Glutamatergic neuron (in vitro differentiated cells): ENCODE measurements around the gene ARL6IP6. TPM values are rescaled to one million over a fixed set of nuclear protein-coding genes. Genes with fewer than 3 reads are reported as not detected.

Experiments
- DNase-seq: peaks from one replicate; pipeline ENCODE4 v3.0.0; 2022
- H3K27ac Mint-ChIP-seq: one replicate; pipeline ENCODE4 v1.8.0; 2020; ENCODE audit warnings: mild to moderate bottlenecking, mixed read lengths, inconsistent platforms; ENCODE audit not compliant: unreplicated experiment
- H3K27me3 Mint-ChIP-seq: one replicate; pipeline ENCODE4 v1.8.0; 2020; ENCODE audit warnings: mild to moderate bottlenecking, moderate library complexity, mixed read lengths, inconsistent platforms; ENCODE audit not compliant: unreplicated experiment
- H3K36me3 Mint-ChIP-seq: one replicate; pipeline ENCODE4 v1.8.0; 2020; ENCODE audit warnings: mild to moderate bottlenecking, mixed read lengths, inconsistent platforms; ENCODE audit not compliant: unreplicated experiment
- H3K4me1 Mint-ChIP-seq: one replicate; pipeline ENCODE4 v1.8.0; 2020; ENCODE audit warnings: mild to moderate bottlenecking, low read depth, mixed read lengths, inconsistent platforms; ENCODE audit not compliant: unreplicated experiment
- H3K4me3 Mint-ChIP-seq: one replicate; pipeline ENCODE4 v1.8.0; 2020; ENCODE audit warnings: mild to moderate bottlenecking, mixed read lengths, inconsistent platforms; ENCODE audit not compliant: unreplicated experiment
- H3K9me3 Mint-ChIP-seq: one replicate; pipeline ENCODE4 v1.8.0; 2020; ENCODE audit warnings: mild to moderate bottlenecking, moderate library complexity, mixed read lengths, inconsistent platforms; ENCODE audit not compliant: unreplicated experiment
- total RNA-seq: library from RNA; stranded (reverse); fragmentation: NEBNext Ultra II Directional; extraction: Animal tissue kit (Norgen Biotek cat#: 25700); gene quantifications from one replicate; pipeline ENCODE4 v1.2.1, GENCODE V29; 2021; ENCODE audit not compliant: unreplicated experiment
- TF ChIP-seq, protein P1 (sequence below): fragments of 200-600 bp; sonication (generic); IDR thresholded peaks from one replicate; pipeline ENCODE4 v1.5.0; 2021; ENCODE audit not compliant: partially characterized antibody, unreplicated experiment

Gene ARL6IP6
- total RNA-seq, 1 donor from 2014 or later = 26.4 TPM

DNA sequence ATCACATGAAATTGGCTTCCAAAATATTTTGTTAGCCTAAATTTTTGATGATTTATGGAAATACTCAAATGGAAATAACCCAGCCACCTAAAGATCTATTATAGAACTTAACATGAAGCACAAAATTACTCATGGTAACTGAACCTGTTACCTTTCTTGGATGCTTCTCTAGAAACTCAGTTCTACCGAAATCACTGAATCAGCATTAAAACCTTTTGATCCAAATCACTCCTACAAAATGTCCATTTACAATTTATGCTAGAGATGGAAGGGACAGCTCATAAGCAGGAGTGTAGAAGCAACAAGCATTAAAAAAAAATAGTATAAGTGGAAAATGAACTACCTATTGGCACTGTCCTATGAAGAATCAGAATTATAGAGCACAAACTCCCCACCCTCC, 3.3 kb upstream of the ARL6IP6 start:
- H3K4me3 Mint-ChIP-seq = peak overlapping the region; percentile 31
- H3K9me3 Mint-ChIP-seq = peaks cover 10% of the 10 kb centered on the region
- peaks cover 13% of the 10 kb centered on the region for H3K27me3 Mint-ChIP-seq
- no peak for DNase-seq
- H3K4me1 Mint-ChIP-seq = peaks cover 13% of the 10 kb centered on the region
- H3K36me3 Mint-ChIP-seq = peaks cover 7% of the 10 kb centered on the region
- TF ChIP-seq, protein P1, sequence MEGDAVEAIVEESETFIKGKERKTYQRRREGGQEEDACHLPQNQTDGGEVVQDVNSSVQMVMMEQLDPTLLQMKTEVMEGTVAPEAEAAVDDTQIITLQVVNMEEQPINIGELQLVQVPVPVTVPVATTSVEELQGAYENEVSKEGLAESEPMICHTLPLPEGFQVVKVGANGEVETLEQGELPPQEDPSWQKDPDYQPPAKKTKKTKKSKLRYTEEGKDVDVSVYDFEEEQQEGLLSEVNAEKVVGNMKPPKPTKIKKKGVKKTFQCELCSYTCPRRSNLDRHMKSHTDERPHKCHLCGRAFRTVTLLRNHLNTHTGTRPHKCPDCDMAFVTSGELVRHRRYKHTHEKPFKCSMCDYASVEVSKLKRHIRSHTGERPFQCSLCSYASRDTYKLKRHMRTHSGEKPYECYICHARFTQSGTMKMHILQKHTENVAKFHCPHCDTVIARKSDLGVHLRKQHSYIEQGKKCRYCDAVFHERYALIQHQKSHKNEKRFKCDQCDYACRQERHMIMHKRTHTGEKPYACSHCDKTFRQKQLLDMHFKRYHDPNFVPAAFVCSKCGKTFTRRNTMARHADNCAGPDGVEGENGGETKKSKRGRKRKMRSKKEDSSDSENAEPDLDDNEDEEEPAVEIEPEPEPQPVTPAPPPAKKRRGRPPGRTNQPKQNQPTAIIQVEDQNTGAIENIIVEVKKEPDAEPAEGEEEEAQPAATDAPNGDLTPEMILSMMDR = no peak
- no peak overlapping the region for H3K27ac Mint-ChIP-seq

DNA sequence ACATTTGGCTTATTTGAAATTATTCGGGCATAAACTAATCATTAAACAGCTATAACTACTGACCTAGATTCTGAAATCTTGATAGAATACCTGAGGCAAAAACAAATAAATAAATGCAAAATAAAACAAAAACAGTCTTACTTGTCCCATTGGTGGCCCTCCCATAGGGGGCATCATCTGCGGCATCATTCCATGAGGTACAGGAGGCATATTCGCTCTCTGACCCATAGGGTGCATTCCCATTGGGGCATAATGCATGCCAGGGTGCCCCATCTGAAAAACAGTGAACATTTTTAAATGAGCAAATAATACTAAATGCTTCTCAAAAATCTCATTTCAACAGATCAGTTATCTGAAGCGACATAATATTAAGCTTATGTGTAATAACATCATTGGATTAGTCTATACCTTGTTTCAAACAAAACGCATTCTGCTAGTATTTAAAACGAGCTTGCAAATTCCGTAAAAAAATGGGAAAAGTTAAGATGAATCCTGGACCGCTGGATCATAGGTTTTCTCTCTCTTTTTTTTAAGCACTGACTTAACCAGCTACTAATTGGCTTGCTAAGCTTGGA, 2.5 kb upstream of the ARL6IP6 start:
- Mint-ChIP-seq H3K9me3 (peaks cover 10% of the 10 kb centered on the region), H3K4me3 (peak overlapping the region; percentile 100), H3K4me1 (peaks cover 13% of the 10 kb centered on the region), H3K27ac (peak overlapping the region; percentile 99), H3K27me3 (peaks cover 13% of the 10 kb centered on the region), H3K36me3 (peaks cover 7% of the 10 kb centered on the region)
- DNase-seq = peak; percentile 56
- TF ChIP-seq, protein P1 = peak; percentile 77

DNA sequence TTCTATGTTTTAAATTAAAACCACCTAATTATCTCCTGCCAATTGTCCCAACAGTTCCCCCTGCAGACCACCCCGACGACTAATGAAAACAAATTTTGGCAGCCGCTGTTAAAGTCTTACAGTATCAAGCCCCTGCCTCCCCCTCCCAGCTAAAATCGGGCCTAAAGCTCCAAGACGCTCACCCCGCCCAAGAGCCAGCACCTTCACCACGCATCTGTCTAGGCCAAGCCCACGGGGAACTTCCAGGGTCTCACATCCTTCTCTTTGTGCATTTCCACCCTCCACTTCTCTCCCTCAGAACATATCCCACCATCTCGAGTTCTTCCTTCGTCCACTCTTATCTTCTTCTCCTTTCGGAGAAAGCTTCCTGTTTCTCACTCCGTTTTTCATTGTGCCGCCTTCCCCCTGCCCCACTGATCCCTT, 1.6 kb upstream of the ARL6IP6 start:
- peaks cover 10% of the 10 kb centered on the region for H3K9me3 Mint-ChIP-seq
- peak overlapping the region; percentile 100 for H3K4me3 Mint-ChIP-seq
- peak overlapping the region; percentile 99 for H3K27ac Mint-ChIP-seq
- peaks cover 13% of the 10 kb centered on the region for H3K27me3 Mint-ChIP-seq
- DNase-seq = peak; percentile 46
- H3K36me3 Mint-ChIP-seq = peaks cover 7% of the 10 kb centered on the region
- H3K4me1 Mint-ChIP-seq = peaks cover 13% of the 10 kb centered on the region
- TF ChIP-seq, protein P1 = no peak

DNA sequence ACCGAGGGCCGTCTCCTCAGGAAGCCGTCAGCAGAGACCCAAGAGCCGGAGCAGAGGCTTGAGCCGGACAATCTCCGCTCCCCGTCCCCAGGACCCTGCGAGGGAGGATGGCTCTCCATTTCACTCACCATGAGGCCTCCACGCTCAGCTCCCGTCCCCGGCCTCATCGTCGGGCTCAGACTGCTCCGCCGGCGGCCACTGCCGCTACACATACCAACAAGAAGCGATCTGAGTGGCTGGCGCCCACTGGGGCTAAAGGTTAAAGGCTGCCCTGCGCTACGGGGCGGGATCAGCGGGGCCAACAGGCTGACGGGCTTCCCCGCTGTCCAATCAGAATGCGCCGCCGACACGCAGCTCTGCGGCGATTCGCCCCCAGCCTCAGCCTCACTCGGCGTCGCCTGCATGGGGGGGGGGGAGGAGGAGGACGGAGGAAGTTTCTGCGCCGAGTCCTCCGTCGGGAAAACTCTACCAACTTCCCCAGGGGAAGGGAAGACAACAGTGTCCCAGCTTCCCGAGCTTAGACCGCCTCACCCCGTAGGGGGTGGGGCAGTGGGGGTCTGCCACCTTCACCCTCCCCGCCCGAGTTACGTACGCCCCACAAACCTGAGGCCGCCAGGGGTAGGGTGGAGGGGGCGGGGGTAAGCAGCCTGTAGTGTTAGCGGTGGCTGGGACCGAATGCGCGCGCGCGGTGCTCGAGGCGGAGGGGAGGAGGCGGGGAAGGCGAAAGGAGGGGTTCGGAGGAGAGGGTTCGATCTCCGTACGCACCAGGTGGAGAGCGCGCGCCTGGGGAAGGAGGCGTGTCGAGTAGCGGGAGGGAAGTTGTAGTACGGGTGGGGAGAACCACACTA, 968 bp upstream of the ARL6IP6 start, which contains the start of gene PRPF40A:
Gene PRPF40A, minus strand, starts transcription at position 234 of the 848 bp plus-strand sequence. Its CDS starts 22 bp downstream, at position 212.
- Mint-ChIP-seq H3K4me3 (peak within 1 kb of the TSS; percentile 100), H3K4me1 (peaks cover 17% of the 10 kb centered on the region), H3K36me3 (peaks cover 7% of the 10 kb centered on the region), H3K27me3 (peaks cover 13% of the 10 kb centered on the region), H3K9me3 (peaks cover 10% of the 10 kb centered on the region), H3K27ac (peak within 1 kb of the TSS; percentile 99)
- peak; percentile 100 for DNase-seq
- TF ChIP-seq, protein P1 = no peak
